ENCODE measurements around the gene LNPK. TPM values are rescaled to one million over a fixed set of nuclear protein-coding genes. Genes with fewer than 3 reads are reported as not detected.

The LNPK gene
- total and polyA plus RNA-seq, 2 of the 4 experiments (the other 2 are of a cell fraction): 18.7 to 48.6 TPM

DNA sequence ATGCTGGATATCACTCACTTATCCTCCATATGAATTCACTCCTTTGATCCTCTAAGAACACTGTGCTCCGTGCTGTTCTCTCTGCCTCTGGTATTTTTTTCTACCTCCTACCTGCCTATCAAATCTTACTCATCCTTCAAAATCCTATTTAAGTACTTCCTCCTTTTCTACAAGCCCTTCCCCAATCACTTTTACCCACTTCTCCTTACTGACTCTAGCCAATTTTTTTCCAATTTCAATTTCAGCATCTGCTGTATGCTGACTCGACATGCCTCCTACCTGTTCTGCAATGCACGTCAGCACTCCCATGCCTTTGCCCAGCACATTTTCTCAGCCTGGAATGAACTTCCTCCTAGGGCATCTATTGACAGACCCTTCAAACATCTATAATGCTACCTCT, 37.3 kb upstream of the LNPK start (continued):
- TF ChIP-seq, protein P1, sequence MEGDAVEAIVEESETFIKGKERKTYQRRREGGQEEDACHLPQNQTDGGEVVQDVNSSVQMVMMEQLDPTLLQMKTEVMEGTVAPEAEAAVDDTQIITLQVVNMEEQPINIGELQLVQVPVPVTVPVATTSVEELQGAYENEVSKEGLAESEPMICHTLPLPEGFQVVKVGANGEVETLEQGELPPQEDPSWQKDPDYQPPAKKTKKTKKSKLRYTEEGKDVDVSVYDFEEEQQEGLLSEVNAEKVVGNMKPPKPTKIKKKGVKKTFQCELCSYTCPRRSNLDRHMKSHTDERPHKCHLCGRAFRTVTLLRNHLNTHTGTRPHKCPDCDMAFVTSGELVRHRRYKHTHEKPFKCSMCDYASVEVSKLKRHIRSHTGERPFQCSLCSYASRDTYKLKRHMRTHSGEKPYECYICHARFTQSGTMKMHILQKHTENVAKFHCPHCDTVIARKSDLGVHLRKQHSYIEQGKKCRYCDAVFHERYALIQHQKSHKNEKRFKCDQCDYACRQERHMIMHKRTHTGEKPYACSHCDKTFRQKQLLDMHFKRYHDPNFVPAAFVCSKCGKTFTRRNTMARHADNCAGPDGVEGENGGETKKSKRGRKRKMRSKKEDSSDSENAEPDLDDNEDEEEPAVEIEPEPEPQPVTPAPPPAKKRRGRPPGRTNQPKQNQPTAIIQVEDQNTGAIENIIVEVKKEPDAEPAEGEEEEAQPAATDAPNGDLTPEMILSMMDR (conservative IDR thresholded peaks at IDR 0.05; ENCODE audit: low read depth, low read length): no peak

DNA sequence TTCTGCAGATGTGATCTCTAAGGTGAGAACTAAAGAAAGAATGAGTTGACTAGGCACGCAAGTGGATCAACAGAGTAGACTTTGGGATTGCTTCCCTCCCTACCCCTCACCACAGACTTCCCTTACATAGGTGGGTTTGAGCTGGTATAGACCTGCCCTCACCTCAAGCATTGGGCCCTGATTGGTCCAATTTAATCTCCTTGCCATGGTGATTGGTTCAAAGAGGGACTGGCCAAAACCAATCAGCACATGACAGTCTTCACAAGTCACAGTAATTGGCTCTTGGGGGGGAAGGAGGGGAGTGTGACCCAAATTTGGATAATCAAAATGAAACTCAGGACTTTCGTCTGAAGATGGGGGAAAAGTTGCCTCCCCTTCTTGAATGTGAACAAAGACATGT, 36.6 kb upstream of the LNPK start:
- no peak overlapping the region for H3K4me2 ChIP-seq (ENCODE audit: low read depth, low read length)
- H3K36me3 ChIP-seq (ENCODE audit: control insufficient read depth, insufficient read depth, low read length): no peaks in the 10 kb centered on the region
- H3K9ac ChIP-seq (ENCODE audit: low read depth, low read length): no peak overlapping the region
- no peak overlapping the region for H2BK15ac ChIP-seq (ENCODE audit: low read depth, low read length)
- H4K20me1 ChIP-seq (ENCODE audit: insufficient read depth, low read length): no peaks in the 10 kb centered on the region
- no peak overlapping the region for H3K4me3 ChIP-seq (ENCODE audit: insufficient read depth, low read depth, low read length)
- H3K56ac ChIP-seq (ENCODE audit: extremely low read depth, insufficient read depth, low read length): no peak overlapping the region
- no peak overlapping the region for H2AK5ac ChIP-seq (ENCODE audit: low read depth, low read length)
- no peak overlapping the region for H3K23ac ChIP-seq (ENCODE audit: low read depth, low read length)
- dilution Hi-C loops (cut with HindIII; ENCODE audit: low sequenced_read_pairs, unreplicated experiment) (no loop called here), in situ Hi-C loops (cut with MboI; ENCODE audit: low sequenced_read_pairs) (no loop called here), intact Hi-C loops (cut with micrococcal nuclease) (no loop called here)
- no peak overlapping the region for H4K8ac ChIP-seq (ENCODE audit: low read depth in 2 of 2, low read length in 2 of 2)
- CTCF ChIA-PET: no interaction called here
- H3K27ac ChIP-seq (ENCODE audit: insufficient read depth, low read length): no peak overlapping the region
- no peaks in the 10 kb centered on the region for H3K27me3 ChIP-seq (ENCODE audit: control insufficient read depth, insufficient read depth, low read length)
- H4K5ac ChIP-seq (ENCODE audit: low read depth, low read length): no peak overlapping the region
- H3K4me1 ChIP-seq (ENCODE audit: control insufficient read depth, insufficient read depth, low read length): no peaks in the 10 kb centered on the region
- no peak overlapping the region for H2BK120ac ChIP-seq (ENCODE audit: low read depth, low read length)
- ATAC-seq (ENCODE audit: low read depth): no peak
- no peak overlapping the region for H3K18ac ChIP-seq (ENCODE audit: low read depth, low read length)
- H2BK20ac ChIP-seq (ENCODE audit: low read depth, low read length): no peak overlapping the region
- no peak overlapping the region for H4K91ac ChIP-seq (ENCODE audit: insufficient read depth, low read depth, low read length)
- no peak overlapping the region for H2AK9ac ChIP-seq (replicated peaks; ENCODE audit: low read depth, low read length, poor library complexity)
- TF ChIP-seq, protein P2, sequence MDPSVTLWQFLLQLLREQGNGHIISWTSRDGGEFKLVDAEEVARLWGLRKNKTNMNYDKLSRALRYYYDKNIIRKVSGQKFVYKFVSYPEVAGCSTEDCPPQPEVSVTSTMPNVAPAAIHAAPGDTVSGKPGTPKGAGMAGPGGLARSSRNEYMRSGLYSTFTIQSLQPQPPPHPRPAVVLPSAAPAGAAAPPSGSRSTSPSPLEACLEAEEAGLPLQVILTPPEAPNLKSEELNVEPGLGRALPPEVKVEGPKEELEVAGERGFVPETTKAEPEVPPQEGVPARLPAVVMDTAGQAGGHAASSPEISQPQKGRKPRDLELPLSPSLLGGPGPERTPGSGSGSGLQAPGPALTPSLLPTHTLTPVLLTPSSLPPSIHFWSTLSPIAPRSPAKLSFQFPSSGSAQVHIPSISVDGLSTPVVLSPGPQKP (IDR thresholded peaks at IDR 0.05; ENCODE audit: borderline replicate concordance, low read depth, low read length): no peak
- TF ChIP-seq POLR2A (IDR thresholded peaks at IDR 0.05; ENCODE audit: low read depth, low read length): no peak
- TF ChIP-seq CEBPB (IDR thresholded peaks at IDR 0.05; ENCODE audit: low read depth, low read length): no peak
- TF ChIP-seq SMC3 (IDR thresholded peaks at IDR 0.05; ENCODE audit: low read depth, low read length): no peak
- TF ChIP-seq MAZ (IDR thresholded peaks at IDR 0.05; ENCODE audit: borderline replicate concordance, low read depth, low read length): no peak
- TF ChIP-seq MXI1 (IDR thresholded peaks at IDR 0.05; ENCODE audit: borderline replicate concordance, low read depth, low read length): no peak
- no peak for TF ChIP-seq NFE2L2 (IDR thresholded peaks at IDR 0.05; ENCODE audit: low read depth, low read length)
- no peak for TF ChIP-seq MAFK (IDR thresholded peaks at IDR 0.05; ENCODE audit: low read depth, low read length)
- no peak for TF ChIP-seq RFX5 (IDR thresholded peaks at IDR 0.05; ENCODE audit: low read depth, low read length)
- TF ChIP-seq, protein P3, sequence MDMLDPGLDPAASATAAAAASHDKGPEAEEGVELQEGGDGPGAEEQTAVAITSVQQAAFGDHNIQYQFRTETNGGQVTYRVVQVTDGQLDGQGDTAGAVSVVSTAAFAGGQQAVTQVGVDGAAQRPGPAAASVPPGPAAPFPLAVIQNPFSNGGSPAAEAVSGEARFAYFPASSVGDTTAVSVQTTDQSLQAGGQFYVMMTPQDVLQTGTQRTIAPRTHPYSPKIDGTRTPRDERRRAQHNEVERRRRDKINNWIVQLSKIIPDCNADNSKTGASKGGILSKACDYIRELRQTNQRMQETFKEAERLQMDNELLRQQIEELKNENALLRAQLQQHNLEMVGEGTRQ (IDR thresholded peaks at IDR 0.05; ENCODE audit: low read depth, low read length): no peak
- TF ChIP-seq RCOR1 (IDR thresholded peaks at IDR 0.05; ENCODE audit: insufficient replicate concordance, low read length): no peak
- TF ChIP-seq FOS (IDR thresholded peaks at IDR 0.05; ENCODE audit: low read depth, low read length): no peak
- no peak for TF ChIP-seq CHD1 (IDR thresholded peaks at IDR 0.05; ENCODE audit: low read depth, low read length)
- no peaks in the 10 kb centered on the region for H3K9me3 ChIP-seq (ENCODE audit: control insufficient read depth, insufficient read depth, low read length)
- no peak overlapping the region for H3K14ac ChIP-seq (replicated peaks; ENCODE audit: low read depth, low read length)
- no peaks in the 10 kb centered on the region for H3K9me1 ChIP-seq (ENCODE audit: insufficient read depth, low read length)
- no peak for DNase-seq
- no CpG with 5 or more reads among the region's 2 CpGs for WGBS, 2 experiments (ENCODE audit: extremely low coverage in 2 of 2, insufficient read length in 1 of 2)
- no peak overlapping the region for H2BK5ac ChIP-seq (ENCODE audit: low read depth, low read length, poor library complexity, severe bottlenecking)
- no peak overlapping the region for H3K4ac ChIP-seq (ENCODE audit: low read depth, low read length)
- no TSS peak for BruUV-seq (replicated peaks)
- POLR2A ChIA-PET (ENCODE audit: unreplicated experiment): no interaction called here
- no peaks in the 10 kb centered on the region for H3K79me1 ChIP-seq (ENCODE audit: low read depth in 1 of 2, low read length in 2 of 2)
- no peak overlapping the region for H2AFZ ChIP-seq (replicated peaks; ENCODE audit: low read length, poor library complexity)
